Fibroblast of lung (primary cell): Measurements from ENCODE around the gene NDUFS7.

Experiments
- EZH2 ChIP-seq: IDR thresholded peaks from 2 replicates; pipeline ENCODE4 v1.5.1; 2012; ENCODE audit warnings: low read length, control low read depth, mild to moderate bottlenecking; ENCODE audit errors: missing control alignments
- TF ChIP-seq, protein P1 (sequence below), 2 donors: IDR thresholded peaks in 1 of 2; conservative IDR thresholded peaks in 1 of 2; 1 replicate in 1 of 2; 2 replicates in 1 of 2; pipeline ENCODE4 v1.5.1; 2011 to 2012; ENCODE audit warnings: low read length in 2 of 2, control low read depth in 1 of 2, inconsistent platforms in 1 of 2, low read depth in 1 of 2, mild to moderate bottlenecking in 1 of 2

DNA sequence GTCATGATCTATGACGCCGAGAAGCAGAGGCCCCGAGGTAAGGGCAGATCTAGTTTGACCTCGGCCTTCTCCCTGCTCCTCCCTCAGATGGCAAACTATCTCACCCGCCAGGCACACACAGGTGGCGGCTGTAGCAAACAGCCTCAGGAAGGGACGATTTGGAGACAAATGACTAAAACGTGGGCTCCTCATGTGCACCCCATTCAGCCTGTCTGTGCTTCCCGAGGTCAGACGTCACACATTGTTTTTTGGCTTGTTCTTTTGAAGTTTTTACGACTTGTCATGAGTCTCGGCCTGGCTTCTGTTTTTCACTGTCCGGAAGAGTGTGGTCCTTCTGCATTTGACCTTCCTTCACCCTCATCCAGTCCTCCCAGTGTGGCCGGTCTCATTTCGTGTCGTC is 38.7 kb downstream of the NDUFS7 start:
- TF ChIP-seq, protein P1, sequence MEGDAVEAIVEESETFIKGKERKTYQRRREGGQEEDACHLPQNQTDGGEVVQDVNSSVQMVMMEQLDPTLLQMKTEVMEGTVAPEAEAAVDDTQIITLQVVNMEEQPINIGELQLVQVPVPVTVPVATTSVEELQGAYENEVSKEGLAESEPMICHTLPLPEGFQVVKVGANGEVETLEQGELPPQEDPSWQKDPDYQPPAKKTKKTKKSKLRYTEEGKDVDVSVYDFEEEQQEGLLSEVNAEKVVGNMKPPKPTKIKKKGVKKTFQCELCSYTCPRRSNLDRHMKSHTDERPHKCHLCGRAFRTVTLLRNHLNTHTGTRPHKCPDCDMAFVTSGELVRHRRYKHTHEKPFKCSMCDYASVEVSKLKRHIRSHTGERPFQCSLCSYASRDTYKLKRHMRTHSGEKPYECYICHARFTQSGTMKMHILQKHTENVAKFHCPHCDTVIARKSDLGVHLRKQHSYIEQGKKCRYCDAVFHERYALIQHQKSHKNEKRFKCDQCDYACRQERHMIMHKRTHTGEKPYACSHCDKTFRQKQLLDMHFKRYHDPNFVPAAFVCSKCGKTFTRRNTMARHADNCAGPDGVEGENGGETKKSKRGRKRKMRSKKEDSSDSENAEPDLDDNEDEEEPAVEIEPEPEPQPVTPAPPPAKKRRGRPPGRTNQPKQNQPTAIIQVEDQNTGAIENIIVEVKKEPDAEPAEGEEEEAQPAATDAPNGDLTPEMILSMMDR (conservative IDR thresholded peaks at IDR 0.05 in 1 of 2, IDR thresholded peaks at IDR 0.05 in 1 of 2; ENCODE audit: low read depth in 1 of 2, low read length in 2 of 2), result no peak
- no peak for TF ChIP-seq EZH2
